DMS153 (cell line): ENCODE data around the gene PCDH9.

ENCODE experiments used
- DNase-seq: peaks from one replicate; lab custom pipeline; 2025; lab: John Stamatoyannopoulos, UW

Gene PCDH9

GRCh38 chr13:66397133-66397532 lies 833.0 kb downstream of the PCDH9 start:
- DNase-seq = no peak

- no peak for DNase-seq
Measured at GRCh38 chr13:66391322-66391721, 838.8 kb downstream of the PCDH9 start.

- DNase-seq = no peak
Measured at GRCh38 chr13:66378894-66379293, 851.2 kb downstream of the PCDH9 start.

- no peak for DNase-seq
Measured at GRCh38 chr13:66377569-66377968, 852.6 kb downstream of the PCDH9 start.

- no peak for DNase-seq
Measured at GRCh38 chr13:66375756-66376155, 854.4 kb downstream of the PCDH9 start.

GRCh38 chr13:66369666-66370065 lies 860.5 kb downstream of the PCDH9 start:
- DNase-seq = no peak

GRCh38 chr13:66367356-66367755 lies 862.8 kb downstream of the PCDH9 start:
- DNase-seq = no peak

GRCh38 chr13:66365101-66365500 lies 865.0 kb downstream of the PCDH9 start:
- DNase-seq = no peak

GRCh38 chr13:66364346-66364745 lies 865.8 kb downstream of the PCDH9 start:
- DNase-seq = no peak

GRCh38 chr13:66362485-66362884 lies 867.7 kb downstream of the PCDH9 start:
- DNase-seq = no peak

- DNase-seq = no peak
Measured at GRCh38 chr13:66359910-66360552, 870.1 kb downstream of the PCDH9 start.

GRCh38 chr13:66359393-66359792 lies 870.7 kb downstream of the PCDH9 start:
- DNase-seq = no peak

- DNase-seq = no peak
Measured at GRCh38 chr13:66358564-66358963, 871.6 kb downstream of the PCDH9 start.

GRCh38 chr13:66357463-66357862 lies 872.7 kb downstream of the PCDH9 start:
- no peak for DNase-seq

GRCh38 chr13:66354879-66355751 lies 875.0 kb downstream of the PCDH9 start:
- DNase-seq = no peak

GRCh38 chr13:66353664-66354063 lies 876.5 kb downstream of the PCDH9 start:
- DNase-seq = peak; percentile 33

- no peak for DNase-seq
Measured at GRCh38 chr13:66349966-66350365, 880.2 kb downstream of the PCDH9 start.

- peak; percentile 66 for DNase-seq
Measured at GRCh38 chr13:66348745-66349690, 881.1 kb downstream of the PCDH9 start.

- no peak for DNase-seq
Measured at GRCh38 chr13:66347486-66348117, 882.5 kb downstream of the PCDH9 start.

- DNase-seq = no peak
Measured at GRCh38 chr13:66345971-66346370, 884.2 kb downstream of the PCDH9 start.

GRCh38 chr13:66345518-66345810 lies 884.7 kb downstream of the PCDH9 start:
- no peak for DNase-seq
